Measurements from ENCODE around the gene ANKRD9.
"Not testable (repeated sequence)": the region's sequence is repeated elsewhere in the genome, so short reads cannot be mapped to it uniquely, and the experiment has no call there.

ANKRD9 gene

DNA sequence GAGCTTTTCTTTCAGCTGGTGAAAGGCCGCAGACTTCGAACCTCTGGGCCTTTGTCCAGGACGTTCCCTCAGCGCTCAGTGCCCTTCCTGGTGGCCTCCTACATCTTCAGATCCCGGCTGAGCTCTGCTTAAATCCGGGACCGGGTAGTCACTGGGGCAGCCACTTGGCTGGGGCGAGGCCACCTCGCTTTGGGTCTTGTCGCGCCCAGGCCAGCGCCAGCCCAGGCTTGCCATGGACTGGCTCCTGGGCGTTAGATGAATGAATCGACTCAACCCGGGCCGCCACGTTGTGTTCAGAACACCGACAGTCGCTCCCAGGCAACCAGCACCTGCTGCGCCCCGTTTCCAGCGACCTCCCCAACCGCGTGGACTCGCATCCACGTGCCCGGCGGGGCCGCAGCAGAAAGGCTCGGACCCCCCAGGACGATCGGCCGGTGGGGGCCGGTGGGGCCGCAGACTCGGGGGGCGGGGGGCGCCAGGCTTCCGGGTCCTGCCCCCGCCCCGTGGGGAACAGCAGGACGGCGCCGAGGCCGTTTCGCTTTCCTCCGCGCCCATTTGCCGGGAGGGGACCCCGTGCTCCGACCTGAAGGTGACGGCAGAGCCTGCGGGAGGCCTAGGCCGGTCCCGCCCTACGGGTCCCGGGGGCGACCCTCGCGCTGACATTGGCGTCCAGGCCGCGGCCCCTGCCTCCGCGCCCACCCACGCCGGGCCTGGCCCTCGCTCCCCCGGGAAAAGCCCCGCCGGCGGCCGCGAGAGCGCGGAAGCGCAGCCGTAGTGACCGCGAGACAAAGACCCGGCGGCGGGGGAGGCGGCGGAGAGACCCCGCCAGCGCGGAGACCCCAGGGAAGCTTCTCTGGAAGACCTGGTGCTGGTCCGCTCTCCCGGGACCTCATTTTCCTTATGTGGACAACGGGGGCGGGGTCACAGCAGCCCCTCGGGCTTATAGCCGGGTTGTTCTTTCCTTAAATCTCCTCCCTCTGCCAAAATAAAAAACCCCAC is 45.5 kb upstream of the ANKRD9 start:
- Histone ChIP-seq H3K79me2 (ENCODE audit: control insufficient read depth, insufficient read depth, low read length) (no peaks in the 10 kb centered on the region), H3K56ac (ENCODE audit: low read length) (peak overlapping the region; percentile 93), H3K4me2 (ENCODE audit: low read length) (peak overlapping the region; percentile 79), H3K4me3 (ENCODE audit: low read length) (peak overlapping the region; percentile 26), H3K27me3 (ENCODE audit: insufficient read depth, low read length, poor library complexity) (no peaks in the 10 kb centered on the region), H3K4ac (ENCODE audit: low read depth, low read length) (peak overlapping the region; percentile 92), H3K4me1 (ENCODE audit: control insufficient read depth, low read depth, low read length) (no peaks in the 10 kb centered on the region), H2AK5ac (ENCODE audit: low read length) (no peak overlapping the region), H3K18ac (ENCODE audit: low read length) (peak overlapping the region; percentile 91), H2BK15ac (replicated peaks; ENCODE audit: low read depth) (no peak overlapping the region), H3K36me3 (ENCODE audit: control insufficient read depth, insufficient read depth, low read length) (no peaks in the 10 kb centered on the region), H4K8ac (ENCODE audit: low read depth, low read length) (peak overlapping the region; percentile 69), H2BK120ac (ENCODE audit: low read depth, low read length) (peak overlapping the region; percentile 68), H3K79me1 (ENCODE audit: low read length) (no peaks in the 10 kb centered on the region), H4K5ac (ENCODE audit: low read length) (no peak overlapping the region), H3K9ac (ENCODE audit: low read length) (peak overlapping the region; percentile 82), H3K27ac (ENCODE audit: low read depth, low read length) (peak overlapping the region; percentile 26), H3K23ac (ENCODE audit: low read length) (no peak overlapping the region), H2BK5ac (ENCODE audit: low read length) (no peak overlapping the region)
- no CpG with 5 or more reads among the region's 94 CpGs for WGBS (ENCODE audit: extremely low coverage, insufficient coverage, low lambda C conversion rate)
- DNase-seq, result peak; percentile 88

DNA sequence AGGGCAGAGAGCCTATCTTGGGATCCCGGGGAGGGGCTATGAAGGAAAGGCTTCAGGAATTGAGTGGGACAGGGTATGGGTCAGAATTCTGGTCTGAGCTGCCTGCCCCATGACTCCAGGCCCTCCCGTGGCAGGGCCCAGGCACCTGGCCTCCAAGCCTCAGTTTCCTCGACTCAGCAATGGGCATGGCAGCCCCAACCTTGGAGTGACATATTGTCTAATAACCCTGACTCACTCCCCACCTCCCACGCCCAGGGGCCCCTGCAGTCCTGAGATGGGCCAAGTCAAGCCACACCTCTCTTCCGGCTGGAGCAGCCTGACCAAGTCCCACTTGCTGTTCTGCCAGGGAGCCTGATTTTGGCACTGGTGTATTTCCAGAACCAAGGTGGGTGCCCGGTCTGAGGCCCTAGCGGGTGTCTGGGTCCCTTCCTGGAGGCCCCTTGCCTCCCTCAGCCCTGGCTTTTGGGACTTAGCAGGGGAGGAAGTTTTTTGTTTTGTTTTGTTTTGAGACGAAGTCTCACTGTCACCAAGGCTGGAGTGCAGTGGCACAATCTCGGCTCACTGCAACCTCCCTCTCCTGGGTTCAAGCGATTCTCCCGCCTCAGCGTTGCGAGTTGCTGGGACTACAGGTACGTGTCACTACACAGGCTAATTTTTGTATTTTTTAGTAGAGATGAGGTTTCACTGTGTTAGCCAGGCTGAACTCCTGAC is 42.6 kb upstream of the ANKRD9 start:
- Histone ChIP-seq H3K4me3 (ENCODE audit: low read length) (no peak overlapping the region), H3K56ac (ENCODE audit: low read length) (no peak overlapping the region), H2BK120ac (ENCODE audit: low read depth, low read length) (no peak overlapping the region), H4K5ac (ENCODE audit: low read length) (no peak overlapping the region), H3K4me1 (ENCODE audit: control insufficient read depth, low read depth, low read length) (no peaks in the 10 kb centered on the region), H3K9ac (ENCODE audit: low read length) (no peak overlapping the region), H3K79me1 (ENCODE audit: low read length) (no peaks in the 10 kb centered on the region), H3K27me3 (ENCODE audit: insufficient read depth, low read length, poor library complexity) (no peaks in the 10 kb centered on the region), H4K8ac (ENCODE audit: low read depth, low read length) (no peak overlapping the region), H3K23ac (ENCODE audit: low read length) (no peak overlapping the region), H2BK15ac (replicated peaks; ENCODE audit: low read depth) (no peak overlapping the region), H2BK5ac (ENCODE audit: low read length) (no peak overlapping the region), H3K27ac (ENCODE audit: low read depth, low read length) (no peak overlapping the region), H3K4ac (ENCODE audit: low read depth, low read length) (no peak overlapping the region), H3K36me3 (ENCODE audit: control insufficient read depth, insufficient read depth, low read length) (no peaks in the 10 kb centered on the region), H3K18ac (ENCODE audit: low read length) (no peak overlapping the region), H2AK5ac (ENCODE audit: low read length) (no peak overlapping the region), H3K4me2 (ENCODE audit: low read length) (no peak overlapping the region), H3K79me2 (ENCODE audit: control insufficient read depth, insufficient read depth, low read length) (no peaks in the 10 kb centered on the region)
- DNase-seq, result no peak
- no CpG with 5 or more reads among the region's 14 CpGs for WGBS (ENCODE audit: extremely low coverage, insufficient coverage, low lambda C conversion rate)

GRCh38 chr14:102550927-102551401 is 41.4 kb upstream of the ANKRD9 start:
- H3K4ac ChIP-seq (ENCODE audit: low read depth, low read length); H4K5ac ChIP-seq (ENCODE audit: low read length); H3K56ac ChIP-seq (ENCODE audit: low read length); H3K36me3 ChIP-seq (ENCODE audit: control insufficient read depth, insufficient read depth, low read length); H3K79me2 ChIP-seq (ENCODE audit: control insufficient read depth, insufficient read depth, low read length); H4K8ac ChIP-seq (ENCODE audit: low read depth, low read length); H3K4me1 ChIP-seq (ENCODE audit: control insufficient read depth, low read depth, low read length); H3K4me3 ChIP-seq (ENCODE audit: low read length); H2BK120ac ChIP-seq (ENCODE audit: low read depth, low read length); DNase-seq; H3K79me1 ChIP-seq (ENCODE audit: low read length); H3K9ac ChIP-seq (ENCODE audit: low read length); H3K27me3 ChIP-seq (ENCODE audit: insufficient read depth, low read length, poor library complexity); H3K27ac ChIP-seq (ENCODE audit: low read depth, low read length); H2BK5ac ChIP-seq (ENCODE audit: low read length); H3K23ac ChIP-seq (ENCODE audit: low read length); H3K4me2 ChIP-seq (ENCODE audit: low read length); H2AK5ac ChIP-seq (ENCODE audit: low read length); H3K18ac ChIP-seq (ENCODE audit: low read length); H2BK15ac ChIP-seq (replicated peaks; ENCODE audit: low read depth): not testable (repeated sequence)
- WGBS (ENCODE audit: extremely low coverage, insufficient coverage, low lambda C conversion rate), result no CpG with 5 or more reads among the region's 3 CpGs

- H3K4me2 ChIP-seq (ENCODE audit: low read length), result no peak overlapping the region
- no peak overlapping the region for H2AK5ac ChIP-seq (ENCODE audit: low read length)
- H3K56ac ChIP-seq (ENCODE audit: low read length), result no peak overlapping the region
- no peak overlapping the region for H2BK5ac ChIP-seq (ENCODE audit: low read length)
- H2BK120ac ChIP-seq (ENCODE audit: low read depth, low read length), result no peak overlapping the region
- no peak overlapping the region for H3K27ac ChIP-seq (ENCODE audit: low read depth, low read length)
- no peak overlapping the region for H2BK15ac ChIP-seq (replicated peaks; ENCODE audit: low read depth)
- H3K23ac ChIP-seq (ENCODE audit: low read length), result no peak overlapping the region
- no peak overlapping the region for H4K8ac ChIP-seq (ENCODE audit: low read depth, low read length)
- peaks cover 2% of the 10 kb centered on the region for H3K4me1 ChIP-seq (ENCODE audit: control insufficient read depth, low read depth, low read length)
- H3K36me3 ChIP-seq (ENCODE audit: control insufficient read depth, insufficient read depth, low read length), result no peaks in the 10 kb centered on the region
- H3K18ac ChIP-seq (ENCODE audit: low read length), result no peak overlapping the region
- H4K5ac ChIP-seq (ENCODE audit: low read length), result no peak overlapping the region
- no peak for DNase-seq
- no peaks in the 10 kb centered on the region for H3K79me1 ChIP-seq (ENCODE audit: low read length)
- no peak overlapping the region for H3K9ac ChIP-seq (ENCODE audit: low read length)
- H3K4me3 ChIP-seq (ENCODE audit: low read length), result no peak overlapping the region
- no peaks in the 10 kb centered on the region for H3K27me3 ChIP-seq (ENCODE audit: insufficient read depth, low read length, poor library complexity)
- H3K4ac ChIP-seq (ENCODE audit: low read depth, low read length), result no peak overlapping the region
- no CpG with 5 or more reads among the region's 3 CpGs for WGBS (ENCODE audit: extremely low coverage, insufficient coverage, low lambda C conversion rate)
- no peaks in the 10 kb centered on the region for H3K79me2 ChIP-seq (ENCODE audit: control insufficient read depth, insufficient read depth, low read length)
These were observed 39.2 kb upstream of the ANKRD9 start for GRCh38 chr14:102548616-102549240.

DNA sequence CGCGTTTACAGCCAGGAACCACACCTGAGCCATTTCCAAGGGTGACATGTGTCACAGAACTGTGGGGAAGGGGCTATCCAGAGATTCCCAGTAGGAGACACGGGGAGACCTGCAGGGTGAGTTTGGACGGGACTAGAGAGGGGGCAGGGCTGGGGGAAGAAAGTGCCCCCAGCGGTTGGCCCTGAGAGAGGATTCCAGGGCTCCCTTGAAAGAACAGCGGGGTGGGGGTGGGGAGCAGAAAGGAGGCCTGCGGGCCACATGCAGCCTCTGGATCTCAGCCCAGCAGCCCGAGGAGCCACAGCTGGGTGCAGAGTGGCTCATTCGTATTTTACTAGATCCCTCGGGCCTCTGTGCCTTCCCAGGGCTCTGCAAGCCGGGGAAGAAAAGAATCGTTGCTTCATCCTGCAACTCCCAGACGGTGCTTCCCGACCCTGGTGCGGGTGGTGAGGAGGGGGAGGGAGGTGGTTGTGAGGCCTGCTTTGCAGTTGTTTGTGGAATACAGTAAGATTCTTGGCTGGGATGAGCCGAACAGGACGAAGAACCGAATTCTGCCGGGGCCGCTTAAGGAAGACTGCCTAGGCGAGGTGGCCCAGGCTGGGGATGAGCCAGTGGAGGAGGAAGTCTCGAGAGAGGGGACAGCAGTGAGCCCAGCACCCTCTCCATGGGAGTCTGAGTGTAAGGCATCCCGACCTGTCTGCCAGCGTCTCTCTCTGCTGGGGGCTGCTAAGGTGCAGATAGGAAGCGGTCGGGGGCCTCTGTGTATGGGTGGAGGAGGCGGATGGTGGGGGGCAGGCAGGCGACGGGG is 36.1 kb upstream of the ANKRD9 start:
- H3K27ac ChIP-seq (ENCODE audit: low read depth, low read length), result peak overlapping the region; percentile 23
- no peaks in the 10 kb centered on the region for H3K79me2 ChIP-seq (ENCODE audit: control insufficient read depth, insufficient read depth, low read length)
- H3K27me3 ChIP-seq (ENCODE audit: insufficient read depth, low read length, poor library complexity), result no peaks in the 10 kb centered on the region
- DNase-seq, result peak; percentile 83
- no peak overlapping the region for H3K23ac ChIP-seq (ENCODE audit: low read length)
- H4K5ac ChIP-seq (ENCODE audit: low read length), result no peak overlapping the region
- peak overlapping the region; percentile 30 for H2BK120ac ChIP-seq (ENCODE audit: low read depth, low read length)
- peak overlapping the region; percentile 69 for H3K18ac ChIP-seq (ENCODE audit: low read length)
- H3K56ac ChIP-seq (ENCODE audit: low read length), result peak overlapping the region; percentile 89
- H3K4me3 ChIP-seq (ENCODE audit: low read length), result no peak overlapping the region
- H2AK5ac ChIP-seq (ENCODE audit: low read length), result no peak overlapping the region
- H3K4me1 ChIP-seq (ENCODE audit: control insufficient read depth, low read depth, low read length), result peaks cover 2% of the 10 kb centered on the region
- peak overlapping the region; percentile 59 for H3K9ac ChIP-seq (ENCODE audit: low read length)
- peak overlapping the region; percentile 9 for H2BK5ac ChIP-seq (ENCODE audit: low read length)
- H2BK15ac ChIP-seq (replicated peaks; ENCODE audit: low read depth), result no peak overlapping the region
- peak overlapping the region; percentile 38 for H3K4me2 ChIP-seq (ENCODE audit: low read length)
- WGBS (ENCODE audit: extremely low coverage, insufficient coverage, low lambda C conversion rate), result no CpG with 5 or more reads among the region's 29 CpGs
- H3K4ac ChIP-seq (ENCODE audit: low read depth, low read length), result peak overlapping the region; percentile 49
- no peaks in the 10 kb centered on the region for H3K79me1 ChIP-seq (ENCODE audit: low read length)
- no peak overlapping the region for H4K8ac ChIP-seq (ENCODE audit: low read depth, low read length)
- H3K36me3 ChIP-seq (ENCODE audit: control insufficient read depth, insufficient read depth, low read length), result no peaks in the 10 kb centered on the region

All from mesendoderm (in vitro differentiated cells).